K562 (cell line): Measurements from ENCODE around the gene RNF151. TPM values are rescaled to one million over a fixed set of nuclear protein-coding genes. Genes with fewer than 3 reads are reported as not detected.

ENCODE experiments used
- BRCA1 ChIP-seq, 2 experiments: fragments of 450-650 bp in 1 of 2; sonication (generic) in 1 of 2; formaldehyde crosslinking in 1 of 2; IDR thresholded peaks; 2 replicates each; pipeline versions ENCODE4 v1.5.0 to v1.6.1; 2017 to 2020; ENCODE audit warnings: mild to moderate bottlenecking in 1 of 2, missing genetic modification reagents in 1 of 2
- CBX3 ChIP-seq, 2 experiments: IDR thresholded peaks; 1 replicate in 1 of 2; 2 replicates in 1 of 2; pipeline ENCODE4 v1.6.1; 2012; ENCODE audit warnings: inconsistent platforms in 2 of 2, low read length in 2 of 2, borderline replicate concordance in 1 of 2, control low read depth in 1 of 2
- CHD1 ChIP-seq: fragments of 200-600 bp; sonication (generic); IDR thresholded peaks from one replicate; pipeline ENCODE4 v1.6.1; 2012; ENCODE audit warnings: mild to moderate bottlenecking, moderate library complexity, low read length, inconsistent platforms
- GABPA ChIP-seq: fragments of 200-800 bp; sonication (Bioruptor generic); conservative IDR thresholded peaks from 2 replicates; pipeline ENCODE4 v1.6.1; 2016; ENCODE audit warnings: low read depth, missing genetic modification characterization, missing compliant biosample characterization
- RAD51 ChIP-seq: fragments of 450-650 bp; IDR thresholded peaks from 2 replicates; pipeline ENCODE4 v1.7.1; 2016; ENCODE audit warnings: low read depth, mild to moderate bottlenecking, borderline replicate concordance
- SMARCA4 ChIP-seq: fragments of 450-650 bp; IDR thresholded peaks from 2 replicates; pipeline ENCODE4 v1.6.1; 2016
- SRSF1 ChIP-seq: fragments of 200-400 bp; formaldehyde crosslinking; IDR thresholded peaks from 2 replicates; pipeline ENCODE4 v1.6.1; 2017; ENCODE audit warnings: mild to moderate bottlenecking, low read depth, low read length, moderate library complexity
- THRAP3 ChIP-seq: fragments of 450-650 bp; IDR thresholded peaks from 2 replicates; pipeline ENCODE4 v1.6.1; 2016; ENCODE audit warnings: mild to moderate bottlenecking, inconsistent platforms, borderline replicate concordance
- polyA plus RNA-seq, 8 experiments: library from polyadenylated mRNA; depleted of rRNA in 4 of 8; stranded (reverse) in 5 of 8; unstranded in 3 of 8; fragments of >200 nt; fragmentation: Nextera tagmentation in 2 of 8; fragmentation: Illumina TruSeq in 1 of 8; extraction: Ambion mirVana in 2 of 8; extraction: Trizol in 1 of 8; gene quantifications; 2 replicates each; pipeline versions ENCODE4 v1.2.1 to v1.2.3, GENCODE V29; 2011 to 2014; ENCODE audit warnings: inconsistent platforms in 1 of 8, missing spikeins in 1 of 8
- total RNA-seq, 7 experiments: library from RNA; depleted of rRNA in 6 of 7; stranded (reverse); fragments of >200 nt in 6 of 7; fragmentation: Illumina TruSeq in 2 of 7; extraction: Trizol in 2 of 7; gene quantifications; 2 replicates each; pipeline versions ENCODE4 v1.2.1 to v1.2.3, GENCODE V29; 2011 to 2021; ENCODE audit warnings: low replicate concordance in 1 of 7
- TF ChIP-seq, protein P1 (sequence below), 2 experiments: fragments of 450-650 bp in 1 of 2; sonication (generic) in 1 of 2; formaldehyde crosslinking in 1 of 2; IDR thresholded peaks in 1 of 2; conservative IDR thresholded peaks in 1 of 2; 2 replicates each; pipeline versions ENCODE4 v1.6.1 to v1.8.1; 2016 to 2023; ENCODE audit warnings: mild to moderate bottlenecking in 2 of 2, moderate library complexity in 2 of 2, inconsistent platforms in 1 of 2, missing genetic modification reagents in 1 of 2
- TF ChIP-seq, protein P2 (sequence below): fragments of 250-450 bp; sonication (Bioruptor Pico); IDR thresholded peaks from 2 replicates; pipeline ENCODE4 v1.8.0; 2021; ENCODE audit warnings: moderate library complexity, mild to moderate bottlenecking, inconsistent platforms
- TF ChIP-seq, protein P3 (sequence below), 2 experiments: IDR thresholded peaks; 2 replicates each; pipeline ENCODE4 v1.6.1; 2011; ENCODE audit warnings: borderline replicate concordance in 1 of 2, control low read depth in 1 of 2, low read depth in 1 of 2, low read length in 1 of 2, mild to moderate bottlenecking in 1 of 2, mixed read lengths in 1 of 2, moderate library complexity in 1 of 2; ENCODE audit not compliant: insufficient read depth in 1 of 2, insufficient read length in 1 of 2, poor library complexity in 1 of 2, severe bottlenecking in 1 of 2; ENCODE audit errors: extremely low read depth in 1 of 2
- TF ChIP-seq, protein P4 (sequence below): fragments of 250-450 bp; sonication (Bioruptor Pico); IDR thresholded peaks from 2 replicates; pipeline ENCODE4 v1.9.0; 2021; ENCODE audit warnings: mild to moderate bottlenecking, inconsistent platforms
- TF ChIP-seq, protein P5 (sequence below), 2 experiments: fragments of 450-650 bp; IDR thresholded peaks; 2 replicates each; pipeline ENCODE4 v1.6.1; 2016; ENCODE audit warnings: mild to moderate bottlenecking in 2 of 2, borderline replicate concordance in 1 of 2, low read depth in 1 of 2, moderate library complexity in 1 of 2

RNF151 gene
- total and polyA plus RNA-seq, 9 of the 15 experiments (the other 6 are each of a cell fraction or from before 2014, with no cell fraction given) = not detected

DNA sequence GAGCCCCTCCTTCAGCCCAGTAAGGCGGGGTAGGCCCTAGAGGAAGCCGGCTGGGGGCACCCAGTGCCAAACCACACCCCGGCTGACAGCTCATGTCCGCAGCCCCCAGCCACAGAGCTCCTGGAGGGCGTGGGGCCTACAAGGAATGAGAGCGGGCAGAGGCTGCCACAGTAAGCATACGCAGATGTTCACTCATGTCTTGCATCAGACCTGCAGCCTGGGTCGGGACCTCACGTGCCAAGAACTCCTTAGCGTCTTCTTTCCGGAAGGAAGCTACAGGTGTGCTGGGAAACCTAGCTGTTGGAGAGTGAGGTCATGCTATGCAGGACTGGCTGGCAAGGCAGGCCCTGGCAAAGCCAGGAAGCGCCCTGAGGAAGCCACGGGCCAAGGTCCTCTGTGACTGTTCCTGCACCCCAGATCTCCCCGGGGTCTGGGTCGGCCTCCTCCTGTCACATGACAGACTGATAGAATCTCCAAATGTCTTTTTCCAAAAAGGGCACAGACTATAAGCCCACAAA is 41.4 kb downstream of the RNF151 start (continued):
- TF ChIP-seq, protein P1, sequence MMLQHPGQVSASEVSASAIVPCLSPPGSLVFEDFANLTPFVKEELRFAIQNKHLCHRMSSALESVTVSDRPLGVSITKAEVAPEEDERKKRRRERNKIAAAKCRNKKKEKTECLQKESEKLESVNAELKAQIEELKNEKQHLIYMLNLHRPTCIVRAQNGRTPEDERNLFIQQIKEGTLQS (IDR thresholded peaks at IDR 0.05) = peak; percentile 74
- TF ChIP-seq, protein P1 (CRISPR knock-in tag; conservative IDR thresholded peaks at IDR 0.05) = no peak
- TF ChIP-seq, protein P2, sequence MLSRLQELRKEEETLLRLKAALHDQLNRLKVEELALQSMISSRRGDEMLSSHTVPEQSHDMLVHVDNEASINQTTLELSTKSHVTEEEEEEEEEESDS (CRISPR knock-in tag) = no peak
- TF ChIP-seq, protein P3, sequence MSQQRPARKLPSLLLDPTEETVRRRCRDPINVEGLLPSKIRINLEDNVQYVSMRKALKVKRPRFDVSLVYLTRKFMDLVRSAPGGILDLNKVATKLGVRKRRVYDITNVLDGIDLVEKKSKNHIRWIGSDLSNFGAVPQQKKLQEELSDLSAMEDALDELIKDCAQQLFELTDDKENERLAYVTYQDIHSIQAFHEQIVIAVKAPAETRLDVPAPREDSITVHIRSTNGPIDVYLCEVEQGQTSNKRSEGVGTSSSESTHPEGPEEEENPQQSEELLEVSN (IDR thresholded peaks at IDR 0.05; ENCODE audit: borderline replicate concordance in 1 of 2, extremely low read depth in 1 of 2, insufficient read depth in 1 of 2, insufficient read length in 1 of 2, low read depth in 1 of 2, low read length in 1 of 2, poor library complexity in 1 of 2, severe bottlenecking in 1 of 2) = no peak
- TF ChIP-seq RAD51 (peak; percentile 62), CBX3 (IDR thresholded peaks at IDR 0.05; ENCODE audit: borderline replicate concordance in 1 of 2, low read length in 2 of 2) (no peak), THRAP3 (no peak), BRCA1 (IDR thresholded peaks at IDR 0.05) (no peak), BRCA1 (CRISPR knock-in tag; IDR thresholded peaks at IDR 0.05) (no peak), GABPA (tag) (no peak), CHD1 (no peak), SRSF1 (no peak), SMARCA4 (no peak)
- TF ChIP-seq, protein P4, sequence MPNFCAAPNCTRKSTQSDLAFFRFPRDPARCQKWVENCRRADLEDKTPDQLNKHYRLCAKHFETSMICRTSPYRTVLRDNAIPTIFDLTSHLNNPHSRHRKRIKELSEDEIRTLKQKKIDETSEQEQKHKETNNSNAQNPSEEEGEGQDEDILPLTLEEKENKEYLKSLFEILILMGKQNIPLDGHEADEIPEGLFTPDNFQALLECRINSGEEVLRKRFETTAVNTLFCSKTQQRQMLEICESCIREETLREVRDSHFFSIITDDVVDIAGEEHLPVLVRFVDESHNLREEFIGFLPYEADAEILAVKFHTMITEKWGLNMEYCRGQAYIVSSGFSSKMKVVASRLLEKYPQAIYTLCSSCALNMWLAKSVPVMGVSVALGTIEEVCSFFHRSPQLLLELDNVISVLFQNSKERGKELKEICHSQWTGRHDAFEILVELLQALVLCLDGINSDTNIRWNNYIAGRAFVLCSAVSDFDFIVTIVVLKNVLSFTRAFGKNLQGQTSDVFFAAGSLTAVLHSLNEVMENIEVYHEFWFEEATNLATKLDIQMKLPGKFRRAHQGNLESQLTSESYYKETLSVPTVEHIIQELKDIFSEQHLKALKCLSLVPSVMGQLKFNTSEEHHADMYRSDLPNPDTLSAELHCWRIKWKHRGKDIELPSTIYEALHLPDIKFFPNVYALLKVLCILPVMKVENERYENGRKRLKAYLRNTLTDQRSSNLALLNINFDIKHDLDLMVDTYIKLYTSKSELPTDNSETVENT (CRISPR knock-in tag) = no peak
- TF ChIP-seq, protein P5, sequence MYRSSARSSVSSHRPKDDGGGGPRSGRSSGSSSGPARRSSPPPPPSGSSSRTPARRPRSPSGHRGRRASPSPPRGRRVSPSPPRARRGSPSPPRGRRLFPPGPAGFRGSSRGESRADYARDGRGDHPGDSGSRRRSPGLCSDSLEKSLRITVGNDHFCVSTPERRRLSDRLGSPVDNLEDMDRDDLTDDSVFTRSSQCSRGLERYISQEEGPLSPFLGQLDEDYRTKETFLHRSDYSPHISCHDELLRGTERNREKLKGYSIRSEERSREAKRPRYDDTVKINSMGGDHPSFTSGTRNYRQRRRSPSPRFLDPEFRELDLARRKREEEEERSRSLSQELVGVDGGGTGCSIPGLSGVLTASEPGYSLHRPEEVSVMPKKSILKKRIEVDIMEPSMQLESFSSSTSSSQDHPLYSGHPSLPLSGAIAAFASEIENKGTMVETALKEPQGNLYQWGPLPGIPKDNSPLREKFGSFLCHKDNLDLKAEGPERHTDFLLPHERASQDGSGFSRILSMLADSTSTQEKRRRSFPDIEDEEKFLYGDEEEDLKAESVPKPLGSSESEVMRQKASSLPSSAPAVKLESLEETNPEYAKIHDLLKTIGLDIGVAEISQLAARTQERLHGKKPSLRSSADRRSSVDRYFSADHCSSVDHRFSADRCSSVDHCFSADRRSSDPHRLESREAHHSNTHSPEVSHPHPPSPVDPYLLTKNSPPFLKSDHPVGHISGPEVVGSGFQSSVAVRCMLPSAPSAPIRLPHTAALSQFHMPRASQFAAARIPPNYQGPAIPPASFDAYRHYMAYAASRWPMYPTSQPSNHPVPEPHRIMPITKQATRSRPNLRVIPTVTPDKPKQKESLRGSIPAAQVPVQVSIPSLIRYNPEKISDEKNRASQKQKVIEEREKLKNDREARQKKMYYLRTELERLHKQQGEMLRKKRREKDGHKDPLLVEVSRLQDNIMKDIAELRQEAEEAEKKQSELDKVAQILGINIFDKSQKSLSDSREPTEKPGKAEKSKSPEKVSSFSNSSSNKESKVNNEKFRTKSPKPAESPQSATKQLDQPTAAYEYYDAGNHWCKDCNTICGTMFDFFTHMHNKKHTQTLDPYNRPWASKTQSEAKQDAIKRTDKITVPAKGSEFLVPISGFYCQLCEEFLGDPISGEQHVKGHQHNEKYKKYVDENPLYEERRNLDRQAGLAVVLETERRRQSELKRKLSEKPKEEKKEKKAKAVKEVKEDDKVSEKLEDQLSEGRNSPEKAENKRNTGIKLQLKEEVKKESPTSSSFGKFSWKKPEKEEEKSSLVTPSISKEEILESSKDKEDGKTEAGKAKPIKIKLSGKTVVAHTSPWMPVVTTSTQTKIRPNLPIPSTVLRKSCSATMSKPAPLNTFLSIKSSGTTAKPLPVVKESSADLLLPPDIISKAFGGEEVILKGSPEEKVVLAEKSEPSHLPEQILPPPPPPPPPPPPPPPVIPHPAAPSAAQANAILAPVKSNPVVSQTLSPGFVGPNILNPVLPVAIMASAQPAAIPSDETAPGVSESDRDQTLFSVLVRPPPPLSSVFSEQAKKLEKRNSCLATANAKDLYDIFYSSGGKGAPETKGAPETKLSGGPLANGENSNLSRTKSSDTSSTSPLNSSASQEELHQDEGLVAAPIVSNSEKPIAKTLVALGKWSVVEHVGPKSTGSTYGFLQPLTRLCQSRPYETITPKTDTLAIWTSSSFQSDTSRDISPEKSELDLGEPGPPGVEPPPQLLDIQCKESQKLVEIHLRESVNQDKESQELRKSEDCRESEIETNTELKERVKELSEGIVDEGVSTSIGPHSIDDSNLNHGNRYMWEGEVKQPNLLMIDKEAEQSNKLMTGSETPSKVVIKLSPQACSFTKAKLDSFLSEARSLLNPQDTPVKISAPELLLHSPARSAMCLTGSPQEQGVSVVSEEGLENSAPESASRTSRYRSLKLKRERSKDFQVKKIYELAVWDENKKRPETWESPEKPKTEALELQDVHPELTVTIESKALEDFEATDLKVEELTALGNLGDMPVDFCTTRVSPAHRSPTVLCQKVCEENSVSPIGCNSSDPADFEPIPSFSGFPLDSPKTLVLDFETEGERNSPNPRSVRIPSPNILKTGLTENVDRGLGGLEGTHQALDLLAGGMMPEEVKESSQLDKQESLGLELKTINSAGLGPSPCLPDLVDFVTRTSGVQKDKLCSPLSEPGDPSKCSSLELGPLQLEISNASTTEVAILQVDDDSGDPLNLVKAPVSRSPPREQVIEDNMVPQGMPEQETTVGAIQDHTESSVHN (IDR thresholded peaks at IDR 0.05; ENCODE audit: borderline replicate concordance in 1 of 2, low read depth in 1 of 2) = peak in 1 of 2 experiments; percentile 38; a peak in 1 of 4 replicates
